ENCODE results near the gene NGRN.

Gene NGRN

GRCh38 chr15:90265271-90266060, at the start of gene NGRN:
NGRN (plus strand) TSS chr15:90265672; CDS start chr15:90265713, 41 bp downstream.
- peak; percentile 76 for DNase-seq

GRCh38 chr15:90217671-90218394, 47.6 kb upstream of the NGRN start:
- no peak for DNase-seq

- DNase-seq: no peak
Observed at GRCh38 chr15:90219421-90220141, 45.9 kb upstream of the NGRN start.

GRCh38 chr15:90221246-90221900, 44.1 kb upstream of the NGRN start:
- DNase-seq: no peak

GRCh38 chr15:90222547-90222946, 42.9 kb upstream of the NGRN start:
- DNase-seq: no peak

GRCh38 chr15:90223441-90224165, 41.9 kb upstream of the NGRN start:
- DNase-seq: no peak

- DNase-seq: no peak
Observed at GRCh38 chr15:90225047-90225446, 40.4 kb upstream of the NGRN start.

GRCh38 chr15:90225504-90226234, 39.8 kb upstream of the NGRN start:
- DNase-seq: no peak

GRCh38 chr15:90227336-90227735, 38.1 kb upstream of the NGRN start:
- no peak for DNase-seq

- DNase-seq: no peak
Observed at GRCh38 chr15:90227816-90228772, 37.4 kb upstream of the NGRN start.

- no peak for DNase-seq
Observed at GRCh38 chr15:90228960-90229359, 36.5 kb upstream of the NGRN start.

- DNase-seq: no peak
Observed at GRCh38 chr15:90230071-90230494, 35.4 kb upstream of the NGRN start.

- no peak for DNase-seq
Observed at GRCh38 chr15:90230610-90231009, 34.9 kb upstream of the NGRN start.

- no peak for DNase-seq
Observed at GRCh38 chr15:90231028-90232017, 34.1 kb upstream of the NGRN start.

GRCh38 chr15:90232196-90232595, 33.3 kb upstream of the NGRN start:
- DNase-seq: no peak

- no peak for DNase-seq
Observed at GRCh38 chr15:90232941-90233386, 32.5 kb upstream of the NGRN start.

- DNase-seq: peak; percentile 39
Observed at GRCh38 chr15:90233387-90234095, 31.9 kb upstream of the NGRN start, which contains the start of gene CIB1. CIB1 (minus strand) TSS chr15:90233941; CDS start chr15:90233885, 56 bp downstream.
